Activated naive CD4-positive, alpha-beta T cell treated with anti-CD3 and anti-CD28 coated beads, Interleukin-2, amount 50 U/mL, for 72 hours (primary cell): ENCODE results near the gene NHP2. TPM values are rescaled to one million over a fixed set of nuclear protein-coding genes. Genes with fewer than 3 reads are reported as not detected.
A peak's percentile ranks its signal among the peaks of the same experiment; 100 is the strongest.
"Not testable (repeated sequence)": the region's sequence is repeated elsewhere in the genome, so short reads cannot be mapped to it uniquely, and the experiment has no call there.

ENCODE experiments used
- ATAC-seq, 2 donors: fragments of 150-1000 bp; cut with Tn5 transposase; 2 replicates each; pipeline ENCODE4 v1.10.0; 2021; ENCODE audit warnings: mild to moderate bottlenecking in 2 of 2, moderate library complexity in 2 of 2
- DNase-seq, 2 donors: peaks; one replicate each; pipeline ENCODE4 v3.0.0; 2021 to 2022; ENCODE audit warnings: low spot score in 2 of 2
- H3K27ac Mint-ChIP-seq, 2 donors: one replicate each; pipeline ENCODE4 v1.8.0; 2022; ENCODE audit warnings: mild to moderate bottlenecking in 2 of 2, mixed read lengths in 2 of 2
- H3K36me3 Mint-ChIP-seq, 2 donors: one replicate each; pipeline ENCODE4 v1.8.0; 2022; ENCODE audit warnings: mixed read lengths in 2 of 2
- H3K9me3 Mint-ChIP-seq, 2 donors: one replicate each; pipeline ENCODE4 v1.8.0; 2022; ENCODE audit warnings: mixed read lengths in 2 of 2
- total RNA-seq, 2 donors: library from RNA; stranded (reverse); gene quantifications; one replicate each; pipeline ENCODE4 v1.2.3, GENCODE V29; 2022

Gene NHP2
- total RNA-seq, 2 donors from 2014 or later = 191 to 220 TPM

DNA sequence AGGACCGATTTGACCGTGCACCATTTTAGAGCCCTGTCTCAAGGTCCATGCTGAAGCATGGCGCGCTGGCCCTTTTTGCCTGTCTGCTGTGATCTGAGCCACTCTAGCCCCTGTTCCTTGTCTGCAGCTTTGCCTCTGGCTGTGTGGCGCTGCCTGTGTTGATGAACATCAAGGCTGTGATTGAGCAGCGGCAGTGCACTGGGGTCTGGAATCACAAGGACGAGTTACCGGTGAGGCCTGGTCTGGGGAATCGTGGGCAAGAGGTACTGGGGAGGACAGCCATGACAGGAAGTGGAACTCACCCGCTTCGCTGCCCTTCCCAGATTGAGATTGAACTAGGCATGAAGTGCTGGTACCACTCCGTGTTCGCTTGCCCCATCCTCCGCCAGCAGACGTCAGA, 6.3 kb downstream of the NHP2 start:
- Mint-ChIP-seq H3K9me3 (no peaks in the 10 kb centered on the region), H3K27ac (peak overlapping the region in 1 of 2 donors; percentile 43), H3K36me3 (peaks cover 14 to 22% of the 10 kb centered on the region in 2 donors)
- DNase-seq = no peak
- no peak for ATAC-seq

DNA sequence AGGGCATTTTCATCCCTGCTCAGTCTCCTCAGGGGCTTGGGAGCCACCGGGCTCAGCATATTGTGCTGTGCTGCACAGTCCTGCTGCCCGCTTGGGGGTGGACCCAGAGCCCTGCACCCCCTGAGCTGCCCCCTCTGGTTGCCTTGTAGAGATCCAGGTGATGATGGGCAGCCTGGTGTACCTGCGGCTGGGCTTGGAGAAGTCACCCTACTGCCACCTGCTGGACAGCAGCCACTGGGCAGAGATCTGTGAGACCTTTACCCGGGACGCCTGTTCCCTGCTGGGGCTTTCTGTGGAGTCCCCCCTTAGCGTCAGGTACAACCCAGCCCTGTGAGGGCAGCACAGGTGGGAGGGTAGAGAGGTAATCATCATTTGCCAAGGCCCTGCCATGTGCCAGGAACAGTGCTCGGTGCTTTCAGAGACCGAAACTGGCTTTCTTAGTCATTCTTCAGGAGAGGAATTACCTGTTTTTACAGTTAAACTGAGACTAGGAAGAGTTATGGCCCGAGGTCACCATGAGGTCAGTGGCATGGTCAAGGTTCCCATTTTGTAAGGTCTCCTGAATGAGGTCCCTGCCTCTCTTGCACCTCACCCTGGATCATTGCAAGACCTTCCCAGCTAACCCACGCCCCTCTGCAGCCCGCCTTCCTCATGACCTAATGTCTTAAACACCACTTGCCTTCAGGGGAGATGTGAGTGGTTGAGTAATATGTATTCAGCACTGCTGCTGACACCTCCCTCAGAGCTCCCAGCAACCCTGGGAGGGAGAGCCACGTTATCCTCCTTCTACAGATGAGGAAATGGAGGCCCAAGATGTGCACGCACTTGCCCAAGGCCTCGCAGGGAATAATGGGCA, 7.5 kb downstream of the NHP2 start:
- Mint-ChIP-seq H3K9me3 (no peaks in the 10 kb centered on the region), H3K36me3 (peaks cover 14 to 16% of the 10 kb centered on the region in 2 donors), H3K27ac (peak overlapping the region; percentile 44 to 66)
- peak; percentile 70 to 79 for ATAC-seq
- DNase-seq = peak; percentile 67 to 71

DNA sequence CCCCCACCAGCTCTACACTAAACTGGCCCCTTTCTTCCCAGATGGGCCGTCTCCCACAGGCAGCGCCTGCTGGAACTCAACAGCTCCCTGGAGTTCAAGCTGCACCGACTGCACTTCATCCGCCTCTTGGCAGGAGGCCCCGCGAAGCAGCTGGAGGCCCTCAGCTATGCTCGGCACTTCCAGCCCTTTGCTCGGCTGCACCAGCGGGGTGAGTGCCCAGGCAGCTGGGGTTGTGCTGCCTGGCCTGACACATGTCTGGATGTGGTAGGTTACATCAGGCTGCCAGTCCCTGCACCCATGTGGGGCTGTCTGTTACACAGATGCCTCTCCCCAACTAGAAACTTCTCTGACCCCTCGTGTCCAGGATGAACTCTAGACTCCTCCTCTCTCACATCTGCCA, 9.8 kb downstream of the NHP2 start:
- peak overlapping the region in 1 of 2 donors; percentile 48 for H3K27ac Mint-ChIP-seq
- DNase-seq (no peak), ATAC-seq (no peak)
- H3K9me3 Mint-ChIP-seq = no peaks in the 10 kb centered on the region
- H3K36me3 Mint-ChIP-seq = peaks cover 10 to 13% of the 10 kb centered on the region in 2 donors

DNA sequence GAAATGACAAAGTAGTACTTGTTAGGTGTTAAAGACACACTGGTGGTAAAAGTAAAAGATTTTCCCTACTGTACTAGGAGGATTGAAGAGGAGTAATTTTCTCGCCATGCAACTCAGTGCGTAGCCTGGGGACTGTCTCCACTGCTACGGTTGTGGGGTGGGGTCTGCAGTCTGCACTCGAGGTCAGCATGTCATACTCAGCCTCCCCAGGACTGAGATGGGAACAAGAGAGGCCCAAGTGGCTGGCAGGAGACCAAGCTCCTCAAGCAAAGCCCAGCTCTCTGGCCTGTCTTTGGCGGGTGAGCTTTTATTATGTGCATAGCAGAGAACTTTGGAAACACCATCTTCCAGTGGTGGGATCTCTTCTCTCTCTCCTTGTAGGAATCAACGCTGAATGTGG, 10.4 kb downstream of the NHP2 start:
- DNase-seq (no peak), ATAC-seq (no peak)
- Mint-ChIP-seq H3K36me3 (peaks cover 6 to 10% of the 10 kb centered on the region in 2 donors), H3K9me3 (no peaks in the 10 kb centered on the region), H3K27ac (peak overlapping the region in 1 of 2 donors; percentile 46)

DNA sequence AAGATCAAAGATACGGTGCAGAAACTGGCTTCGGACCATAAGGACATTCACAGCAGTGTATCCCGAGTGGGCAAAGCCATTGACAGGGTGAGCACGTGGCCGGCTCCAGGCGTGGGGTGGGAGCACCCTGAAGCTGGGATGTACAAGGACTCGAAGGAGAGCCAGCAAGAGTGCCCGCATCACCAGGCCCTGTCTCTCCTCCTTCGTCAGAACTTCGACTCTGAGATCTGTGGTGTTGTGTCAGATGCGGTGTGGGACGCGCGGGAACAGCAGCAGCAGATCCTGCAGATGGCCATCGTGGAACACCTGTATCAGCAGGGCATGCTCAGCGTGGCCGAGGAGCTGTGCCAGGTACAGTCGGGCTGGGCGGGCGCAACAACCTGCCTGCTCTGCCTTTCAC, 11.0 kb downstream of the NHP2 start:
- peak overlapping the region in 1 of 2 donors; percentile 46 for H3K27ac Mint-ChIP-seq
- ATAC-seq (no peak), DNase-seq (no peak)
- H3K9me3 Mint-ChIP-seq = no peaks in the 10 kb centered on the region
- H3K36me3 Mint-ChIP-seq = peaks cover 0 to 10% of the 10 kb centered on the region in 2 donors

DNA sequence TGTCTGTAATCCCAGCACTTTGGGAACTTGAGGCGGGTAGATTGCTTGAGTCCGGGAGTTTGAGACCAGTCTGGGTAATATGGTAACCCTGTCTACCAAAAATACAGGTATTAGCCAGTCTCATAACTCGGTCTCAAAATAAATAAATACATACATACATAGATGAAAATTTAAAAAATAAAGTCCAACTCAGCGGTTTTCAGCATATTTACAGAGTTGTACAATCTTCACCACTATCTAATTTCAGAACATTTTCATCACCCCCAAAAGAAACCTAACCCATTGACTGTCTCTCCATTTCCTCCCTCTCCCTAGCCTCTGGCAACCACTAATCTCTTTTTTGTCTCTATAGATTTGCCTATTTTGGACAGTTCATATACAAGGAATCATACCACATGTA, 12.1 kb downstream of the NHP2 start:
- Mint-ChIP-seq H3K36me3 (peaks cover 0 to 10% of the 10 kb centered on the region in 2 donors), H3K9me3 (no peaks in the 10 kb centered on the region), H3K27ac (no peak overlapping the region)
- ATAC-seq (no peak), DNase-seq (no peak)

DNA sequence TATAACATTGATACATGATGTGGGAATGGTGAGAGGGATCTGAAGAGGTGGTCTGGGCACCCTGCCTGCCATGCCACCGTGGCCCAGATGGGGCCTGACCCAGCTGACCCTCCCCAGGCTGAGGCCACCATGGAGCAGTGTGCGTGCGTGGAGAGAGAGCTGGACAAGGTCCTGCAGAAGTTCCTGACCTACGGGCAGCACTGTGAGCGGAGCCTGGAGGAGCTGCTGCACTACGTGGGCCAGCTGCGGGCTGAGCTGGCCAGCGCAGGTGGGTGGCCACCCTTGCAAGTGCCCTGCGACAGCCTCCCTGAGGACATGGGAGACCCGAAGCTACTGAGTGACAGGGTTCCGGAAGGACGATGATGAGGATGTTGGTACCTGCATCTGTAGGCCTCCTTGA, 15.7 kb downstream of the NHP2 start:
- Mint-ChIP-seq H3K9me3 (no peaks in the 10 kb centered on the region), H3K27ac (no peak overlapping the region), H3K36me3 (no peaks in the 10 kb centered on the region)
- ATAC-seq = peak in 1 of 2 donors; percentile 17
- no peak for DNase-seq

DNA sequence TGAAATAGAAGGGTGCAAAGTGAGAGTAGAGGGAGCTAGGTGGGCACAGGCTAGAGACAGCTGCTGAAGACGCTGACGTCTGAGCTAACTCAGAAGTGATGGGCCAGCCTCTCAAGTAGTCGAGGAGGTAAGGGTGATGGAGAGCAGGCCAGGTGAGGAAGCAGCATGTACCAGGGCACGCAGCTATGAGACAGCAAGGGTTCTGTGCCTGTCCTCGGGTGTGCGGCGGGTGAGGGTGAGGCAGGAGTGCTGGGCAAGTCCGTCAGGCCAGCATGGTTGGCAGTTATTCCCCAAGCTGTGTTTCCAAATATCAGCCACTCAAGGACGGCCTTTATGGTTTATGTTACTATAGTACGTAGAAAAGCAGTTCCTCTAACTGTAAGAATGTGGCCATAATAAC, 16.7 kb downstream of the NHP2 start:
- Mint-ChIP-seq H3K9me3 (no peaks in the 10 kb centered on the region), H3K27ac (no peak overlapping the region), H3K36me3 (peaks cover 0 to under 1% of the 10 kb centered on the region in 2 donors)
- no peak for DNase-seq
- ATAC-seq = peak in 1 of 2 donors; percentile 24

DNA sequence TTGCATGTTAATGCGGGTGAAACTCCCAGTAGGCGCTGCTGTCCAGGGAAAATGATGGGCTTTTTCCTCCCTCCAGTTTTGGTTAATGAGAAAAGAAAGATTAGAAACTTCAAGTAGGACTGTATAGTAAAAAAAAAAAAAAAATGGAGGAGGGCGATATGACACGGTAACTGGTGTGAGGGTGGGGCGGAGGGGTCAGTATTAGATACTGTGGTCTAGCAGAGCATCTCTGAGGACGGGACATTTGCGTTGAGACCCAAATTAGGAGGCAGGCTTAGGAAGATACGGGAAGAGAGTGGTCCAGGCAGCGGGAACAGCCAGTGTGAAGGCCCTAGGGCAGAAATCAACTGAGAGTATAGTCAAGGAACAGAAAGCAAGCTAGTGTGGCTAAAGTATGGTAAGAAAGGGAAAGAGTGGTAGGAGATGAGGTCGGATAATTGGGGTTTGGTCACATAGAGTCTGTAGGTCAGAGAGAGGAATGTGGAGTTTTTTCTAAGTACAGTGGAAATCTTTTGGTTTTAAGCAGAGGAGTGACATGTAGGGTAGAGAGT, 22.2 kb downstream of the NHP2 start:
- ATAC-seq (no peak), DNase-seq (no peak)
- H3K27ac Mint-ChIP-seq = peak overlapping the region; percentile 63 to 77
- peaks cover 0 to 9% of the 10 kb centered on the region in 2 donors for H3K36me3 Mint-ChIP-seq
- no peaks in the 10 kb centered on the region for H3K9me3 Mint-ChIP-seq

DNA sequence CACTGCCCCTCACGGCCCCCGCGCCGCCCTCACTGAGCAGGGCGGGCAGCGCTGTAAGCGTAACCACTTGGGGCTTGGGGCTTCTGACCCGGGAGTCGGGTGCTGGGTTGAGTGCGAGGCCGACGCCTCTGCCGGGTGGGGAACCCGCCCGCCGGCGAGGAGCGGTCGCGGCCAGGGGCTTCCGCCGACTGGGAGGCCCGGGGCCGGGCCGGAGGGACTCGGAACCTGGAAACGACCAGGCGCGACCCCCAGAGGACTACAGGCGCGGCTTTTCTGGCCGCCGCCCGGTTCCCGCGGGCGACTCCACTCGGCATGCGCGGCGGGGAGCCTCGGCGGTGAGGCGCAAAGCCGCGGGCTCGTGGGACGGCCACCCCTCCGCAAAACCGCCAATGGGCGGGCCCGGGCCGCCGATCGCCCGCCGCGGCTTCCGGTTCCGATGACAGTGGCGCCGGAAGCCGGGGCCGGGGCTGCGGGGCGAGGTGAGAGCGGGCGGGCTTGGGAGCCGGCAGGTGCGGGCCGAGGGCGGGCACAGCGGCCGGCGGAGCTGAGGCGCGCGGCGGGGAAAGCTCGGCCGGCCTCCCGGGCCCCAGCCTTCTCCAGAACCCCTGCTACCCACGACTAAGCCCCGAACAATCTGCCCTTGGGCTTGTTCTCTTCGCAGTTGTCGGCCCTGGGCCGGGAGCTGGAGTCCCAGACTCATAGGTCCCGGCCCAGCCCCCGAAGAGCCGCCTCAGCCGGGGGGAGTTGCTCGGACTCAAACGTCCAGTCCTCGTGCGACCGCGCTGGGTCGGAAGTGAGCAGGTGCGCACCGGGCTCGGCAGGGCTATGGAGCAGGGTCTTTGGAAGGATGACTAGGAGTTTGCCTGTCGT, 22.9 kb downstream of the NHP2 start, which contains the start of gene RMND5B:
Gene RMND5B (plus strand): TSS at position 439 of the 870 bp plus-strand sequence. CDS start 7,106 bp downstream, outside the sequence.
- peak within 1 kb of the TSS; percentile 63 to 81 for H3K27ac Mint-ChIP-seq

DNA sequence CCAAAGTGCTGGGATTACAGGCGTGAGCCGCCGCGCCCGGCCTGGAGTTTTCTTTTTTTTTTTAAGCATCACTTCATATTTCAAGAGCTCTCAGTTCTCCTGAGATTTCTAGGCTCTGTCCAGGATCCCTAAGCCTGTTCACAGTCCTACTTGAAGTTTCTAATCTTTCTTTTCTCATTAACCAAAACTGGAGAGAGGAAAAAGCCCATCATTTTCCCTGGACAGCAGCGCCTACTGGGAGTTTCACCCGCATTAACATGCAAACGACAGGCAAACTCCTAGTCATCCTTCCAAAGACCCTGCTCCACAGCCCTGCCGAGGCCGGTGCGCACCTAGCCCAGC, 23.5 kb downstream of the NHP2 start:
- H3K36me3 Mint-ChIP-seq, DNase-seq, H3K9me3 Mint-ChIP-seq, ATAC-seq: not testable (repeated sequence)
- peak overlapping the region in 1 of 2 donors; percentile 81 for H3K27ac Mint-ChIP-seq

More for the DNA sequence above, 22.9 kb downstream of the NHP2 start, which contains the start of gene RMND5B:
- peaks cover 0 to 9% of the 10 kb centered on the region in 2 donors for H3K36me3 Mint-ChIP-seq
- peak; percentile 93 to 94 for ATAC-seq
- H3K9me3 Mint-ChIP-seq = no peaks in the 10 kb centered on the region
- peak; percentile 87 to 93 for DNase-seq

DNA sequence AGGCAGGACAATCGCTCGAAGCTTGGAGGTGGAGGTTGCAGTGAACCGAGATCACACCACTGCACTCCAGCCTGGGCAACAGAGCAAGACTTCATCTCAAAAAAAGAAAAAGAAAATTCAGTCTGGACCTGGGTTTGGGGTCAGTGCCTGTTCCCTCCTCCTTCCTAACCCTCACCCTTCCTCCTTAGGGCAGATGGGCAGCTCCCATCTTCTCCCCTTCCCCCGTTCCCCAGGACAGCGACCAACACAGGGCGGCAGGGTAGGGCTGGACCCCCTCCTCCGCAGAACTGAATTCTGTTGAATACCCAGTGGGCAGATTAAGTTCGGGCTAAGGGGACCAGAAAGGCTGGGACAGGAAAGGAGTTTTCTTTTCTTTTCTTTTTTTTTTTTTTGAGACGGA, 24.4 kb downstream of the NHP2 start:
- ATAC-seq (no peak), DNase-seq (no peak)
- peaks cover 0 to 9% of the 10 kb centered on the region in 2 donors for H3K36me3 Mint-ChIP-seq
- H3K9me3 Mint-ChIP-seq = no peaks in the 10 kb centered on the region
- no peak overlapping the region for H3K27ac Mint-ChIP-seq

DNA sequence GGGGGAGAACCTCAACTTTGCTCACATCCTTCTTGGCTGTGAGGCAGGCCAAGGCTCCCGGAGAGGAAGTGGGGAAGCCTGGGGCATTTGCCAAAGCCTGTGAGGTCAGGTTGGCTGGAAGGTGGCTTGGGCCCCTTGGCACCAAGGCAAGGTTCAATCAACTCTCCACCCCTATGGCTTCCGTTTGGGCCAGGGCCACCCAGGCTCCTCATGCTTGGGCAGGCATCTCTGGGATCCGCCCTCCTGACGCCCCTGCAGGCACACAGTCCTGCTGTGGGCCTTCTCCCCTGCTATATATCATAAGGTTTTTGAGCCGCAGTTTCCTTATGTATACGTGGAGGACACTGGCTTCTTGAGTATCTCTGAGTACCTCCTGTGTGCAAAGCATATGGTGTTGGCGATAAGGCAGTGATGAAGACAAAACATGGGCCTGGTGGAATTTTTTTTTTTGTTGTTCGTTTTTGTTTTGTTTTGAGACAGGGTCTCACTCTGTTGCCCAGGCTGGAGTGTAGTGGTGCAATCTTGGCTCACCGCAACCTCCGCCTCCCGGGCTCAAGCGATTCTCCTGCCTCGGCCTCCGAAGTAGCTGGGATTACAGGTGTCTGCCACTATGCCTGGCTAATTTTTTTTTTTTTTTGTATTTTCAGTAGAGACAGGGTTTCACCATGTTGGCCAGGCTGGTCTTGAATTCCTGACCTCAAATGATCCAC, 26.2 kb downstream of the NHP2 start:
- not testable (repeated sequence) for ATAC-seq, H3K9me3 Mint-ChIP-seq, H3K27ac Mint-ChIP-seq, H3K36me3 Mint-ChIP-seq, DNase-seq

DNA sequence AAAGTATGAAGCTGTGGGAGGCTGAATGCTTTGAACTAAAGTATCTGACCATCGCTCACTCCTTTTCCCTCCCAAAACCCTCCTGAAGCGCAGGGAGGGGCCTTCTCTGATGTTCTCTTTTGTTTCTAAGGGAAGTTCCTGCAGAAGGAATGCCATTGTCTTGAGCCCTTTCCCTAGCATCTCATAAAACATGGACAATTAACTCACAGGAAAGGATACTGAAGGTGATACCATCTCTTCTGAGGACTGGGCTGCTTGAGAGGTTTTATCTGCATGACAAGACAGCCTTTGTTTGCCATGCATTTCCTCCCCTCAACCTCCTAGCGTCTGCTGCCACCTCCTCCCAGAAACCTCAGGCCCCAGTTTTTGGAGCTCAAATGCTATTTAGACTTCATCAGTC, 27.1 kb downstream of the NHP2 start:
- Mint-ChIP-seq H3K9me3 (no peaks in the 10 kb centered on the region), H3K27ac (no peak overlapping the region), H3K36me3 (peaks cover 0 to 5% of the 10 kb centered on the region in 2 donors)
- no peak for DNase-seq
- ATAC-seq = no peak

DNA sequence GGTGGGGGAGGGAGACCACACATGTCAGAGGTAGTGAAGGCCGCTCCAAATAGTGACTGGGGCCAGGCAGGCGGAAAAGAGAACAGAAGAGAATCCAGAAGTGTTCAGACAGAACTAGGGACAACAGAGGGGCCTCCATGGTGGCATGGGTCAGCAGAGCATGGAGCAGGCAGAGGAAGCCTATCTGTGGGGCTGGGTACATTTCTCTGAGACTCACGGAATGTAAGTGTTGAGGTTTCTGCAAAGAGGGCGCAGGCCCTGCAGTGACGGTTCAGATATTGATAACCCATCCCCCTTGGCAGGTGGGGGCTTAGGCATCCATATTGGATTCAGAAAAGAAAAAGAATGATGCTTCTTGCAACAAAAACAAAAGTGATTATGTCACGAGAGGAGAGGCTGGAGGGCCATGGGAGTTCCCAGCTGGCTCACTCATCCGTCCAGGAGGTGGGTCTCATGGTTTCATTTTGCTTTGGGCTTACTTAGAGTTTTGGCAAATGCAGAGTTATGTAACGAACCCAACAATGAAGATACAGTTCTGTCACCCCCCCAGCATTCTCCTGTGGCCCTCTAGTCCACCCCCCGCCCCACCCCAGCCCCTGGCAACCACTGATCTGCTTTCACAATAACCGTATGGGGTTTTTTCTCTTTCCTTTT, 28.3 kb downstream of the NHP2 start:
- DNase-seq (no peak), ATAC-seq (no peak)
- Mint-ChIP-seq H3K36me3 (no peaks in the 10 kb centered on the region), H3K27ac (no peak overlapping the region), H3K9me3 (no peaks in the 10 kb centered on the region)
